ENCODE data around the gene NIFK. TPM values are rescaled to one million over a fixed set of nuclear protein-coding genes. Genes with fewer than 3 reads are reported as not detected.

The NIFK gene
- total and polyA plus RNA-seq, 2 of the 4 experiments (the other 2 are of a cell fraction), result 19.5 to 24.3 TPM

- H3K4me1 ChIP-seq (ENCODE audit: control insufficient read depth, insufficient read depth, low read length), result peaks cover 10% of the 10 kb centered on the region
- no peak overlapping the region for H3K4me3 ChIP-seq (ENCODE audit: insufficient read depth, low read depth, low read length)
- no peak overlapping the region for H3K27ac ChIP-seq (ENCODE audit: insufficient read depth, low read length)
- no peak overlapping the region for H3K18ac ChIP-seq (ENCODE audit: low read depth, low read length)
- H3K9me1 ChIP-seq (ENCODE audit: insufficient read depth, low read length), result peaks cover 20% of the 10 kb centered on the region
- H3K9ac ChIP-seq (ENCODE audit: low read depth, low read length), result no peak overlapping the region
- intact Hi-C loops (cut with micrococcal nuclease), result loop anchor here (5.0 kb wide), 1 partner anchor 43 kb away; no protein-coding TSS in a partner anchor
- H3K9me3 ChIP-seq (ENCODE audit: control insufficient read depth, insufficient read depth, low read length), result no peaks in the 10 kb centered on the region
- dilution Hi-C loops (cut with HindIII; ENCODE audit: low sequenced_read_pairs, unreplicated experiment), result no loop called here
- H2BK5ac ChIP-seq (ENCODE audit: low read depth, low read length, poor library complexity, severe bottlenecking), result no peak overlapping the region
- H3K14ac ChIP-seq (replicated peaks; ENCODE audit: low read depth, low read length), result no peak overlapping the region; the same call in 1 of the 2 replicates
- in situ Hi-C loops (cut with MboI; ENCODE audit: low sequenced_read_pairs), result no loop called here
- no peak overlapping the region for H4K5ac ChIP-seq (ENCODE audit: low read depth, low read length)
- H4K91ac ChIP-seq (ENCODE audit: insufficient read depth, low read depth, low read length), result no peak overlapping the region
- H4K20me1 ChIP-seq (ENCODE audit: insufficient read depth, low read length), result no peaks in the 10 kb centered on the region; the same call in 1 of the 2 replicates
- no peak overlapping the region for H2BK15ac ChIP-seq (ENCODE audit: low read depth, low read length)
- H3K23ac ChIP-seq (ENCODE audit: low read depth, low read length), result no peak overlapping the region; the same call in 1 of the 2 replicates
- no peaks in the 10 kb centered on the region for H3K36me3 ChIP-seq (ENCODE audit: control insufficient read depth, insufficient read depth, low read length)
- BruUV-seq (replicated peaks), result no TSS peak
- peaks cover 2% of the 10 kb centered on the region; the same call in 1 of the 2 replicates for H3K27me3 ChIP-seq (ENCODE audit: control insufficient read depth, insufficient read depth, low read length)
- no peak overlapping the region for H3K56ac ChIP-seq (ENCODE audit: extremely low read depth, insufficient read depth, low read length)
- WGBS, 2 experiments (ENCODE audit: extremely low coverage in 2 of 2, insufficient read length in 1 of 2), result no CpG with 5 or more reads among the region's 2 CpGs
- TF ChIP-seq MAZ (IDR thresholded peaks at IDR 0.05; ENCODE audit: borderline replicate concordance, low read depth, low read length) (no peak), RCOR1 (IDR thresholded peaks at IDR 0.05; ENCODE audit: insufficient replicate concordance, low read length) (no peak), RFX5 (IDR thresholded peaks at IDR 0.05; ENCODE audit: low read depth, low read length) (no peak), POLR2A (IDR thresholded peaks at IDR 0.05; ENCODE audit: low read depth, low read length) (no peak), BHLHE40 (IDR thresholded peaks at IDR 0.05; ENCODE audit: low read depth, low read length) (no peak), USF2 (IDR thresholded peaks at IDR 0.05; ENCODE audit: low read depth, low read length) (no peak), FOS (IDR thresholded peaks at IDR 0.05; ENCODE audit: low read depth, low read length) (no peak), CEBPB (IDR thresholded peaks at IDR 0.05; ENCODE audit: low read depth, low read length) (no peak), MXI1 (IDR thresholded peaks at IDR 0.05; ENCODE audit: borderline replicate concordance, low read depth, low read length) (no peak), MAFK (IDR thresholded peaks at IDR 0.05; ENCODE audit: low read depth, low read length) (no peak), RAD21 (IDR thresholded peaks at IDR 0.05; ENCODE audit: low read length) (no peak), CHD1 (IDR thresholded peaks at IDR 0.05; ENCODE audit: low read depth, low read length) (no peak), NFE2L2 (IDR thresholded peaks at IDR 0.05; ENCODE audit: low read depth, low read length) (no peak), SMC3 (IDR thresholded peaks at IDR 0.05; ENCODE audit: low read depth, low read length) (no peak)
- TF ChIP-seq, protein P1, sequence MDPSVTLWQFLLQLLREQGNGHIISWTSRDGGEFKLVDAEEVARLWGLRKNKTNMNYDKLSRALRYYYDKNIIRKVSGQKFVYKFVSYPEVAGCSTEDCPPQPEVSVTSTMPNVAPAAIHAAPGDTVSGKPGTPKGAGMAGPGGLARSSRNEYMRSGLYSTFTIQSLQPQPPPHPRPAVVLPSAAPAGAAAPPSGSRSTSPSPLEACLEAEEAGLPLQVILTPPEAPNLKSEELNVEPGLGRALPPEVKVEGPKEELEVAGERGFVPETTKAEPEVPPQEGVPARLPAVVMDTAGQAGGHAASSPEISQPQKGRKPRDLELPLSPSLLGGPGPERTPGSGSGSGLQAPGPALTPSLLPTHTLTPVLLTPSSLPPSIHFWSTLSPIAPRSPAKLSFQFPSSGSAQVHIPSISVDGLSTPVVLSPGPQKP (IDR thresholded peaks at IDR 0.05; ENCODE audit: borderline replicate concordance, low read depth, low read length), result no peak
- TF ChIP-seq, protein P2, sequence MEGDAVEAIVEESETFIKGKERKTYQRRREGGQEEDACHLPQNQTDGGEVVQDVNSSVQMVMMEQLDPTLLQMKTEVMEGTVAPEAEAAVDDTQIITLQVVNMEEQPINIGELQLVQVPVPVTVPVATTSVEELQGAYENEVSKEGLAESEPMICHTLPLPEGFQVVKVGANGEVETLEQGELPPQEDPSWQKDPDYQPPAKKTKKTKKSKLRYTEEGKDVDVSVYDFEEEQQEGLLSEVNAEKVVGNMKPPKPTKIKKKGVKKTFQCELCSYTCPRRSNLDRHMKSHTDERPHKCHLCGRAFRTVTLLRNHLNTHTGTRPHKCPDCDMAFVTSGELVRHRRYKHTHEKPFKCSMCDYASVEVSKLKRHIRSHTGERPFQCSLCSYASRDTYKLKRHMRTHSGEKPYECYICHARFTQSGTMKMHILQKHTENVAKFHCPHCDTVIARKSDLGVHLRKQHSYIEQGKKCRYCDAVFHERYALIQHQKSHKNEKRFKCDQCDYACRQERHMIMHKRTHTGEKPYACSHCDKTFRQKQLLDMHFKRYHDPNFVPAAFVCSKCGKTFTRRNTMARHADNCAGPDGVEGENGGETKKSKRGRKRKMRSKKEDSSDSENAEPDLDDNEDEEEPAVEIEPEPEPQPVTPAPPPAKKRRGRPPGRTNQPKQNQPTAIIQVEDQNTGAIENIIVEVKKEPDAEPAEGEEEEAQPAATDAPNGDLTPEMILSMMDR (conservative IDR thresholded peaks at IDR 0.05; ENCODE audit: low read depth, low read length), result no peak
- H3K4me2 ChIP-seq (ENCODE audit: low read depth, low read length), result no peak overlapping the region
- ATAC-seq (ENCODE audit: low read depth) (no peak), DNase-seq (no peak)
- peak overlapping the region; percentile 43; the same call in 1 of the 2 replicates for H2AK5ac ChIP-seq (ENCODE audit: low read depth, low read length)
- POLR2A ChIA-PET (ENCODE audit: unreplicated experiment), result no interaction called here
- CTCF ChIA-PET, result no interaction called here
- no peaks in the 10 kb centered on the region for H3K79me1 ChIP-seq (ENCODE audit: low read depth in 1 of 2, low read length in 2 of 2)
- H4K8ac ChIP-seq (ENCODE audit: low read depth in 2 of 2, low read length in 2 of 2), result no peak overlapping the region
- H2AFZ ChIP-seq (replicated peaks; ENCODE audit: low read length, poor library complexity), result no peak overlapping the region
- H3K4ac ChIP-seq (ENCODE audit: low read depth, low read length), result no peak overlapping the region
- H2BK120ac ChIP-seq (ENCODE audit: low read depth, low read length), result no peak overlapping the region
- H2AK9ac ChIP-seq (replicated peaks; ENCODE audit: low read depth, low read length, poor library complexity), result peak overlapping the region; percentile 16
- peak overlapping the region; percentile 35; the same call in 1 of the 2 replicates for H2BK20ac ChIP-seq (ENCODE audit: low read depth, low read length)
These were observed 41.6 kb downstream of the NIFK start for GRCh38 chr2:121695171-121695451.
